HG03095 (cell line): Measurements from ENCODE around the gene SH3PXD2A.
"Not testable (repeated sequence)": the region's sequence is repeated elsewhere in the genome, so short reads cannot be mapped to it uniquely, and the experiment has no call there.

Source experiments
- ATAC-seq: cut with Tn5 transposase; IDR thresholded peaks from one replicate; pipeline ENCODE4 v1.9.1; 2021; ENCODE audit warnings: moderate library complexity; ENCODE audit not compliant: unreplicated experiment

SH3PXD2A gene

GRCh38 chr10:103612462-103613365 is 242.7 kb downstream of the SH3PXD2A start:
- ATAC-seq, result no peak

GRCh38 chr10:103610921-103611511 is 244.4 kb downstream of the SH3PXD2A start:
- no peak for ATAC-seq

- no peak for ATAC-seq
Measured at GRCh38 chr10:103610083-103610472, 245.3 kb downstream of the SH3PXD2A start.

GRCh38 chr10:103609231-103610082 is 245.9 kb downstream of the SH3PXD2A start:
- no peak for ATAC-seq

- ATAC-seq, result not testable (repeated sequence)
Measured at GRCh38 chr10:103608056-103608455, 247.3 kb downstream of the SH3PXD2A start.

DNA sequence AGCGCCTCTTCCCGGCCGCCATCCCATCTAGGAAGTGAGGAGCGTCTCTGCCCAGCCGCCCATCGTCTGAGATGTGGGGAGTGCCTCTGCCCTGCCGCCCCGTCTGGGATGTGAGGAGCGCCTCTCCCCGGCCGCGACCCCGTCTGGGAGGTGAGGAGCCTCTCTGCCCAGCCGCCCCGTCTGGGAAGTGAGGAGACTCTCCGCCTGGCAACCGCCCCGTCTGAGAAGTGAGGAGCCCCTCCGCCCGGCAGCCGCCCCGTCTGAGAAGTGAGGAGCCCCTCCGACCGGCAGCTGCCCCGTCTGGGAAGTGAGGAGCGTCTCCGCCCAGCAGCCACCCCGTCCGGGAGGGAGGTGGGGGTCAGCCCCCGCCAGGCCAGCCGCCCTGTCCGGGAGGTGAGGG is 248.3 kb downstream of the SH3PXD2A start:
- ATAC-seq, result not testable (repeated sequence)

DNA sequence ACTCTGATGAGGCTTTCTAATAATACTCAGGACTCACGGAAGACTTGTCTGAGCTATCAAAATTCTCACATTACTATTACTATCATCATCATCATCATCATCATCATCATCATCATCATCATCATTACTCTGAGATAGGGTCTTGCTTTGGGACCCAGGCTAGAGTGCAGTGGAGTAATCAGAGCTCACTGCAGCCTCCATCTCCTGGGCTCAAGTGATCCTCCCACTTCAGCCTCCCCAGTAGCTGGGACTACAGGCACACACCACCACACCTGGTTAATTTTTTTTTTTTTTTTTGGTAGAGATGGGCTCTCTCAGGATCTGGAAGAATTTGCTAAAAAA is 249.3 kb downstream of the SH3PXD2A start:
- ATAC-seq, result not testable (repeated sequence)

DNA sequence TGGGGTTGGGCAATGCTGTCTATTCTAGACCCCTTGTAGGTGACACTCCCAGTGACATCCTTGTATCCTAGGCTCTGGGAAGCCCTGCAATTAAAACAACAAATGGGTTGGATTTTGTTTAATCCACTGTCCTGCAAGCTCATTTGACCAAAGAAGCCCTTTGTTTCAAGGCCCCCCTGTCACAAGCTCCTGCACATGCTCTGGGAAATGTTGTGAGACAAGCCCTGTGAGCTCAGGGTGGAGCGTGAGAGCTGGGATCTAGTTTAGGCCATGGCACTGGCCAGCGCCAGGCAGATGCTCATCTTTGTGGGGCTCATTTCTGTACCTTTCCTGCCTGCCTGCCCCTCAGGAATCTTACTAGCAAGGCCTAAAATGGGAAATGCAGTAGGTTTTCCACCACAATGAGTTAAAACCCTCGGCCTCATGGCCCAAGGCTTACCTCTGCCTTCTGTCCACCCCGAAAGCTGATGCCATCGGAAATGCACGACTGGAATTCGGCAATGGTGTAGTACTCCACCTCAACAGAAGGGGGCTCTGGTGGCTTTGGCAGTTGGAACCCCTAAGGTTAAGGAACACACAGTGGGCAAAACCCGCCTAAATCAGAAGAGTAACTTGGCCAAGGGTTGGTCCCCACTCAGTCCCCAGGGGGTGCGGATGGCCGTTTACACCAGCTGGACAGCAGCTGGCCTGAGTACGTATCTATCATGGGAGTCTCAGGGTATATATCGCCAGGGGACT is 249.8 kb downstream of the SH3PXD2A start:
- ATAC-seq, result no peak

DNA sequence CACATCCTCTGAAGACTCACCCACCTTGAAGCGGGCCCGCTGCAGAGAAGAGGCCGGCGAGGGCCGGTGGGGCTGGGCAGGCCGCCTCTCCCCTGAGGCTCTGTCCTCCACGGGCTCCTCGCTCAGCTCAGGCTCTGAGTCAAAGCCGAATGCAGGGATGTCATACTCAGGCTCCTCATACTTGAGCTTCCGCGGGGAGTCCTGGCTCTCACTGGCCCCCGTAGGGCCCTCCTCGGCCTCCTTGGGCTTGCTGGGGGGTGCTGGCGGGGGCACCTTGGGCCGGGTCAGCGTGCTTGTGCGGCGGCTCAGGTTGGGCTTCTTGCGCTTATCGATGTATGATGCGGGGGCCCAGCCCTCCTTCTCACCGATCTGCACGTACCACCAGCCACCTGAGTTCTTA is 252.0 kb downstream of the SH3PXD2A start:
- no peak for ATAC-seq

DNA sequence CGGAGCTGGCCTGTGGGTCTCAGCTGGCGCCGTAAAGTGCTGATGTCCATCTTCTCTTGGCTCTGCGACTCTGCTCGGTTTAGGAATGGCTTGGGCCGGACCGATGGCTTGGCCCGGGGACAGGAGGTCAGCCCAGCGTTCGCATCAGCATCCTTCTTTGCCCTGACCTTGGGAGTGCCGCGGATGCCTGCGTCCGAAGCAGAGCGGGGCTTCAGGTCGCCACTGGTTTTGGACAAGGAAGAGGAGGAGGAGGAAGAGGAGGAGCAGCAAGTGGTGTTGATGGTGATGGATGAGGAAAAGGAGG is 252.6 kb downstream of the SH3PXD2A start:
- ATAC-seq, result no peak

GRCh38 chr10:103602028-103602851 is 253.1 kb downstream of the SH3PXD2A start:
- no peak for ATAC-seq

GRCh38 chr10:103600956-103601569 is 254.3 kb downstream of the SH3PXD2A start:
- no peak for ATAC-seq

DNA sequence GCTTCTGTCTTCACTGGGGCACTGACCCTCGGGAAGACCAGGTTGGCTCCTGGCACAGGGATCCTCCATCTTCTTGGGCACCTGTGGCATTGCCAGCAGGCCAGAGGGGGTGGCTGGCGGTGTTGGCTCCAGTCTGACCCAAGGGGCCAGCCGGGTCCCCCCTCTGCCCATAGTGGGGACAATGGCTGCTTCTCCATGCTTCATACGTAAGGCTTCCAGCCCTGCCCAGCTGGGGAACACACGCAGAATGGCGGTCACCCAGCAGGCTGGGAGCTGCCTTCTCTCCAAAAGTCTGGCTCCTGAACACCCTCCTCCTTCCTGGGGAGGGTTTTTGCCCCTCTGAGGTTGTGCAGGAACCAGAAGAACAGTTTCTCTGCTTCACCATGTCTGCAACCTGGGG is 255.1 kb downstream of the SH3PXD2A start:
- ATAC-seq, result no peak

DNA sequence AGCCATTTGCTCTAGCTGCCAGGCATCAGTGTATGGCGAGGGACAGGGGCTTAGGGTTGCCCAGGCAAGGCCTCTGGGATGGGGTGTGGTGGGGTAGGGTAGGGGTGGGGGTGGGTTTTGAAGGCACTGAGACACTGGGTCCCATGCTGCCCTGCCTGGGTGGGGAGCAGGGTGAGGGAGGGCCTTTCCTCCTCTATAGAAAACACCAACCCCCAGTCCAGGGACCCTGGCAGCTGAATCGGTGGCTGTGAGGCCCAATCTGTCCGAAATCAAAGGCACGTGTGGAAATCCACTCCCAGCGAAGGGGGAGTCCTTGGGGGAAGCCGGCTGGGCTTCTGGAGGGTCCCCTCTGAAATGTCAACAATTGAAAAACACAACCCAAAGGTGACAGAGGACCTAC is 255.5 kb downstream of the SH3PXD2A start:
- no peak for ATAC-seq

DNA sequence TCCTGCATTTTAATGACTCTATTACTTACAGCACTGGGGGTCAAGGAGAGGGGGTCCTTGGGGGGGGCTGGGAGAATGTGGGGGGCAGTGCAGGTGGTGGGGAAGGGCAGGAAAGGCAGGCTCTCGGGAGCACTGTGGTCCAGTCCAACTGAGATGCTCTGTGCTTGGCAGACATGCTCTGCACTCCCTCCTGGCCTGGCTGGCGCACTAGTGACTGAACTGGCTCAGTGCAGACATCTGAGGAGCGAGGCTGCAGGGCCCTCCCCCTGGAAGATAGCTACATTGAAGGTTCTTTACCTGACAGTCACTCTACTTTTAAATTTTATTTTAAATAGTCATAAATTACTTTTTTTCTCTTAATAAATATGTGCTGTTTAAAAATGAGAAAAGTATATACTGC is 256.2 kb downstream of the SH3PXD2A start:
- ATAC-seq, result no peak

- no peak for ATAC-seq
Measured at GRCh38 chr10:103598654-103599115, 256.7 kb downstream of the SH3PXD2A start.

- ATAC-seq, result no peak
Measured at GRCh38 chr10:103597003-103597402, 258.4 kb downstream of the SH3PXD2A start.

- ATAC-seq, result no peak
Measured at GRCh38 chr10:103595933-103596726, 259.2 kb downstream of the SH3PXD2A start.

- no peak for ATAC-seq
Measured at GRCh38 chr10:103593022-103593570, 262.3 kb downstream of the SH3PXD2A start.
